Ramos (cell line): ENCODE data around the gene VTCN1.
"Not testable (repeated sequence)": the region's sequence is repeated elsewhere in the genome, so short reads cannot be mapped to it uniquely, and the experiment has no call there.

ENCODE experiments used
- in situ Hi-C: fragments of 300-500 bp; cut with MboI; formaldehyde crosslinking; loops from one replicate; pipeline ENCODE4 v1.14.3; 2022; ENCODE audit warnings: low sequenced_read_pairs; ENCODE audit not compliant: unreplicated experiment

VTCN1 gene

DNA sequence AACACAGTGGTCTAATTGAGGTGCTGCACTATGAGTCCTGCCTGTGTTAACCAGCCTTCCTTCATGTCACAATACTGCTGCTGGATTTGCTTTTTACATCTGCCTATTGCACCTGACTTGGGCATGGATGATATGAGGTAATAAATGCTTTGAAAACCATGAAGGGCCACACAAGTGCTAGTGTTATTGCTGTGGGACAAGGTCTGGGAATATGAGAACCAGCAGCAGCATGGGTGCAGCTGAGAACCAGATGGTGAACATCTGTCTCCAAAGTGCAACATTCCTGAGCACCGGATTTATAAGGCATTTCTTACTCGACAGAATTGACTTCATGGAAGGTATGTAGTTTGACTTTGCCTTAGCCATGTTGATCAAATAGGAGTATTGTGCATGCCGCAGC is 105.7 kb downstream of the VTCN1 start:
- in situ Hi-C loops, result no loop called here

GRCh38 chr1:117101858-117102257 is 108.9 kb downstream of the VTCN1 start:
- in situ Hi-C loops, result not testable (repeated sequence)

DNA sequence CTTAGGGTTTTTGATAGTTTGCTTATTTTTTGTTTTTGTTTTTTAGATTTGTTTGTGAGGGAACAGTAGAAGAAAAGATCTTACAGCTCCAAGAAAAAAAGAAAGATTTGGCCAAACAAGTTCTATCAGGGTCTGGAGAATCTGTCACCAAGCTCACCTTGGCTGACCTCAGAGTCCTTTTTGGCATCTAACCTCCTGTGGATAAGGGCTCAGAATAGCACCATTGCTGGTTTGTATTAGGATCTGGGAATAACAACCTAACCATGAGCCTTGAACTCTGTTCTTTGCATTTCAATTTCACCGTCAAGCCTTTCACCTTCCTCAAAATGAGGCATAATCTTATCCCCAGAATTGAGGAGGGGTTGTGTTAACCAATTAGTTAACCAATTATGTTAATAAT is 109.4 kb downstream of the VTCN1 start:
- in situ Hi-C loops, result no loop called here

GRCh38 chr1:117098287-117098890 is 112.3 kb downstream of the VTCN1 start:
- in situ Hi-C loops, result no loop called here

DNA sequence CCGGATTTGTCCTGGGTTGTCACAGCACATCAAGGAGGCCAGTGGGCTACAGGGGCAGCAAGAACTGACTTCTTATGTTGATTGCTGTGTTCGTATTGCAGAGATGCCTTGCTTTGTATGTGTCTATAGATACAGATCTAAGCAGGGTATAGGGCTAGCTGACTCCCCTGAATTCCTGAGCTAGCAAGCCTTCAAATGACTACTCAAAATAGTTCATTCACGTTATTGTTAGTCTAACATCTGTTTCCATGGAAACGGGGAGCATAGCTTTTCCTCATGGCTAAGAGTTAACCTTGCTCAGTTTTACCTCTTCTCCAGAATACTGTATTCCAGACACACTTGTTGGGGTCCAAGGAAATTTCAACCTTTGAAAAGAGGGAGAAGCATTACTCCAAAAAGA is 113.3 kb downstream of the VTCN1 start:
- in situ Hi-C loops, result no loop called here

DNA sequence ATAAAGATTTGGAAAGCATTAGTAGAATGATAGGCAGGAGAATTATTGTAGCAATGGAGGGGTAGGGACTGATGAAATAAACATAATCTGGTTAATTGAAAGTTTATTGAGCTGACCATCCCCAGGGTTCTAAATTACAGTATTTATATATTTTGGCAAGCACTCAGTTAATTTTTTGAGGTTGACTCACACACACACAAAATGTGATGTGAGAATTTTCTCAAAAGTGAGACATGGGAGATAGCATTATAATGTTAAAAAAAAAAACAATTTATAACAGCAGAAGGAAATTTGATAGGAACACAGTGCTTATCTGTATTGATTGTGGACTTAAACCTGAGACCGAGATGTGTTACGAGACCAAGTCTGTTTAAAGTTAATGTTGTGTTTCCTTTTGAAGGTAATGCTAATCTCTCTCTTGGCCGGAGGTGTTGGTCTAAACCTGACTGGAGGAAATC is 113.7 kb downstream of the VTCN1 start:
- in situ Hi-C loops, result no loop called here

- in situ Hi-C loops, result no loop called here
These were observed 115.7 kb downstream of the VTCN1 start for GRCh38 chr1:117094841-117095604.

DNA sequence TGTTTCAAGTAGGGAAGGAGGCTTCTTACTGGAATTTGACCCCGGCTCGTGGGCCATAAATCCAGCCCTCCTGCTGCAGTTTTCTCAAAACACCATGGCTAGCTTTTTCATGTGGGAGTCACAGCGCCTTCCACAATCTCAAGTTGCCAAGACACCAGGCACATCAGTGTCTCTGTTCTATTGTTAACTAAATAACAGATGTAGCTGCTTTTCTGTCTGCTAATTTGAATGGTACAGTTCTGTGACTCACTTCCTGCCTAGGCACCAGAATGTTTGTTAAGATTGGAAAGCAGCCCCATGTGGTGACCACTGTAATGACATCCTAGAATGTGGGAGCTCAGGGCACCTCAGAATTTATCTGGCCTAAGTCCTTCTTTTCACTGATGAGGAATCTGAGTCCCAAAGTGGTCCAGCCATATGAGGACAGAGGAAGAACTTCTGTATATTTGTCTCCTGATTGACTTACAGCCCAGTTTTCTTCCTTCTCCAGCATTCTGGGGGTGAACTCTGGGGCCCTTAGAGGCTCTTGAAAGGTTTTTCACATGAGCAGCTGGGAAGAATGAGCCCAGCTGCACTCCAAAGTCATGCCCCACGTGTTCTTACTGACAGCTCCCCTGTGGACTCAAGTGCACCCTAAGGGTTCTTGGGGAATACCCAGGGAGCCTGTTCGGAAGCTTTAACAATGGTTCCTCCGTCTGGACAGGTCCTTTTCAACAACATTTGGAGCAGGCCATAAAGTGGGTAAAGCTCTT is 116.7 kb downstream of the VTCN1 start:
- in situ Hi-C loops, result no loop called here
